CD4-positive, alpha-beta T cell (primary cell): ENCODE results near the gene ENOX2. TPM values are rescaled to one million over a fixed set of nuclear protein-coding genes. Genes with fewer than 3 reads are reported as not detected.

Source experiments
- ATAC-seq: fragments of 200-7000 bp; cut with Tn5 transposase; one replicate; pipeline ENCODE4 v1.10.0; 2022; ENCODE audit warnings: mild to moderate bottlenecking; ENCODE audit not compliant: poor library complexity
- CTCF ChIA-PET: fragments of 350-600 bp; sonication (Branson Sonifier 250); formaldehyde crosslinking; loops from one replicate; lab custom pipeline; 2021; ENCODE audit warnings: antibody characterized with exemption, inconsistent platforms; lab: Charles Lee
- POLR2A ChIA-PET: fragments of 350-600 bp; sonication (Branson Sonifier 250); formaldehyde crosslinking; loops from one replicate; lab custom pipeline; 2021; ENCODE audit warnings: antibody characterized with exemption, inconsistent platforms; lab: Charles Lee
- DNase-seq, 14 experiments: peaks; one replicate each; pipeline ENCODE4 v3.0.0-alpha.2; 2013 to 2020; ENCODE audit warnings: mixed read lengths in 2 of 14
- H3K27ac ChIP-seq, 2 donors: one replicate each; pipeline versions ENCODE4 v1.5.1 to v1.7.0; 2013; ENCODE audit warnings: low read length in 2 of 2, low read depth in 1 of 2, mild to moderate bottlenecking in 1 of 2
- H3K27me3 ChIP-seq, 2 experiments: 1 replicate in 1 of 2; 2 replicates in 1 of 2; pipeline versions ENCODE4 v1.6.1 to v1.7.0; 2013; ENCODE audit warnings: low read length in 2 of 2, control low read depth in 1 of 2, mild to moderate bottlenecking in 1 of 2, moderate library complexity in 1 of 2; ENCODE audit not compliant: insufficient read depth in 2 of 2, control insufficient read depth in 1 of 2
- H3K36me3 ChIP-seq: one replicate; pipeline ENCODE4 v1.6.1; 2013; ENCODE audit warnings: low read length, control low read depth; ENCODE audit not compliant: insufficient read depth
- H3K4me1 ChIP-seq: one replicate; pipeline ENCODE4 v1.6.1; 2013; ENCODE audit warnings: low read length, control low read depth; ENCODE audit not compliant: insufficient read depth
- H3K4me3 ChIP-seq: one replicate; pipeline ENCODE4 v1.5.1; 2013; ENCODE audit warnings: mild to moderate bottlenecking, low read length, moderate library complexity
- H3K9me3 ChIP-seq, 2 experiments: 1 replicate in 1 of 2; 2 replicates in 1 of 2; pipeline versions ENCODE4 v1.6.1 to v1.7.0; 2013; ENCODE audit warnings: low read length in 2 of 2, mild to moderate bottlenecking in 2 of 2, control low read depth in 1 of 2, moderate library complexity in 1 of 2; ENCODE audit not compliant: control insufficient read depth in 1 of 2, insufficient read depth in 1 of 2
- H3K27ac Mint-ChIP-seq: one replicate; pipeline ENCODE4 v1.8.0; 2020; ENCODE audit warnings: mixed read lengths
- H3K27me3 Mint-ChIP-seq: one replicate; pipeline ENCODE4 v1.8.0; 2021; ENCODE audit warnings: mixed read lengths
- H3K36me3 Mint-ChIP-seq: one replicate; pipeline ENCODE4 v1.8.0; 2021; ENCODE audit warnings: low read depth, mixed read lengths
- H3K4me1 Mint-ChIP-seq: one replicate; pipeline ENCODE4 v1.8.0; 2021; ENCODE audit warnings: low read depth, mixed read lengths
- H3K4me3 Mint-ChIP-seq: one replicate; pipeline ENCODE4 v1.8.0; 2020; ENCODE audit warnings: mild to moderate bottlenecking, mixed read lengths
- H3K9me3 Mint-ChIP-seq: one replicate; pipeline ENCODE4 v1.8.0; 2020; ENCODE audit warnings: mixed read lengths
- CTCF ChIP-seq: fragments of 200-600 bp; IDR thresholded peaks from one replicate; pipeline ENCODE4 v1.8.0; 2022; ENCODE audit warnings: antibody characterized with exemption, mild to moderate bottlenecking
- intact Hi-C, 2 experiments: fragments of 100-400 bp; cut with DNase I in 1 of 2; cut with micrococcal nuclease in 1 of 2; formaldehyde crosslinking; loops; one replicate each; pipeline versions ENCODE4 v1.15.1 to v1.9.0; 2023 to 2025; cut with DNase I, micrococcal nuclease
- total RNA-seq, 174 experiments: library from RNA in 2 of 174; stranded (reverse) in 2 of 174; gene quantifications; one replicate each; pipeline ENCODE4 v1.2.3 and lab custom pipeline; 2021 to 2026

Gene ENOX2
- total RNA-seq, 2 experiments from 2014 or later: 4.0 to 6.5 TPM

- no peaks in the 10 kb centered on the region for H3K27me3 ChIP-seq
- H3K4me1 Mint-ChIP-seq: no peaks in the 10 kb centered on the region
- no peaks in the 10 kb centered on the region for H3K9me3 Mint-ChIP-seq
- no peaks in the 10 kb centered on the region for H3K27me3 Mint-ChIP-seq
- no peak overlapping the region for H3K27ac ChIP-seq
- no peak overlapping the region for H3K4me3 Mint-ChIP-seq
- intact Hi-C loops: no loop called here
- CTCF ChIA-PET: no interaction called here
- H3K9me3 ChIP-seq: no peaks in the 10 kb centered on the region
- TF ChIP-seq CTCF: no peak
- H3K27ac Mint-ChIP-seq: no peak overlapping the region
- ATAC-seq: no peak
- H3K36me3 ChIP-seq: no peaks in the 10 kb centered on the region
- POLR2A ChIA-PET: no interaction called here
- peaks cover 39% of the 10 kb centered on the region for H3K36me3 Mint-ChIP-seq
- no peak for DNase-seq
- H3K4me3 ChIP-seq: no peak overlapping the region
- no peaks in the 10 kb centered on the region for H3K4me1 ChIP-seq
Observed at GRCh38 chrX:130696542-130696941, 206.5 kb downstream of the ENOX2 start.

- Mint-ChIP-seq H3K4me3 (no peak overlapping the region), H3K9me3 (no peaks in the 10 kb centered on the region)
- CTCF ChIA-PET: no interaction called here
Observed at GRCh38 chrX:130695931-130696330, 207.1 kb downstream of the ENOX2 start.

GRCh38 chrX:130694983-130695382, 208.0 kb downstream of the ENOX2 start:
- Histone ChIP-seq H3K4me1 (no peaks in the 10 kb centered on the region), H3K27me3 (no peaks in the 10 kb centered on the region), H3K36me3 (no peaks in the 10 kb centered on the region), H3K4me3 (no peak overlapping the region), H3K27ac (no peak overlapping the region), H3K9me3 (no peaks in the 10 kb centered on the region)
- ChIA-PET CTCF (interaction anchor here (0.6 kb wide), 1 partner anchor 539 kb away, joined by 3 read pairs; no protein-coding TSS in a partner anchor), POLR2A (no interaction called here)
- ATAC-seq (no peak), DNase-seq (no peak)
- no peaks in the 10 kb centered on the region for H3K27me3 Mint-ChIP-seq
- H3K4me1 Mint-ChIP-seq: no peaks in the 10 kb centered on the region
- no peaks in the 10 kb centered on the region for H3K9me3 Mint-ChIP-seq
- peaks cover 40% of the 10 kb centered on the region for H3K36me3 Mint-ChIP-seq
- no peak overlapping the region for H3K4me3 Mint-ChIP-seq
- TF ChIP-seq CTCF: no peak
- intact Hi-C loops: no loop called here
- H3K27ac Mint-ChIP-seq: no peak overlapping the region

More at GRCh38 chrX:130695931-130696330, 207.1 kb downstream of the ENOX2 start:
- Histone ChIP-seq H3K4me1 (no peaks in the 10 kb centered on the region), H3K36me3 (no peaks in the 10 kb centered on the region), H3K4me3 (no peak overlapping the region), H3K9me3 (no peaks in the 10 kb centered on the region), H3K27me3 (no peaks in the 10 kb centered on the region), H3K27ac (no peak overlapping the region)
- DNase-seq (no peak), ATAC-seq (no peak)
- no peak for TF ChIP-seq CTCF
- POLR2A ChIA-PET: no interaction called here
- H3K27ac Mint-ChIP-seq: no peak overlapping the region
- no peaks in the 10 kb centered on the region for H3K4me1 Mint-ChIP-seq
- intact Hi-C loops: no loop called here
- no peaks in the 10 kb centered on the region for H3K27me3 Mint-ChIP-seq
- H3K36me3 Mint-ChIP-seq: peaks cover 45% of the 10 kb centered on the region
